GM18858 (cell line): Measurements from ENCODE around the gene CADPS2.
A peak's percentile ranks its signal among the peaks of the same experiment; 100 is the strongest.

Source experiments
- ATAC-seq: cut with Tn5 transposase; IDR thresholded peaks from one replicate; pipeline ENCODE4 v1.9.1; 2021; ENCODE audit not compliant: unreplicated experiment

Gene CADPS2

GRCh38 chr7:122407195-122407594 is 479.1 kb downstream of the CADPS2 start:
- no peak for ATAC-seq

GRCh38 chr7:122403113-122403512 is 483.1 kb downstream of the CADPS2 start:
- no peak for ATAC-seq

GRCh38 chr7:122402235-122402634 is 484.0 kb downstream of the CADPS2 start:
- ATAC-seq: no peak

- no peak for ATAC-seq
Measured at GRCh38 chr7:122397381-122397780, 488.9 kb downstream of the CADPS2 start.

- no peak for ATAC-seq
Measured at GRCh38 chr7:122394512-122394911, 491.7 kb downstream of the CADPS2 start.

GRCh38 chr7:122384528-122384927 is 501.7 kb downstream of the CADPS2 start:
- no peak for ATAC-seq

GRCh38 chr7:122383934-122384333 is 502.3 kb downstream of the CADPS2 start:
- ATAC-seq: peak; percentile 91

GRCh38 chr7:122380992-122381391 is 505.3 kb downstream of the CADPS2 start:
- no peak for ATAC-seq

- ATAC-seq: no peak
Measured at GRCh38 chr7:122379491-122379890, 506.8 kb downstream of the CADPS2 start.

- no peak for ATAC-seq
Measured at GRCh38 chr7:122369756-122370155, 516.5 kb downstream of the CADPS2 start.

GRCh38 chr7:122364761-122365280 is 521.4 kb downstream of the CADPS2 start:
- no peak for ATAC-seq

GRCh38 chr7:122363144-122363543 is 523.1 kb downstream of the CADPS2 start:
- no peak for ATAC-seq

GRCh38 chr7:122362473-122362872 is 523.8 kb downstream of the CADPS2 start:
- ATAC-seq: no peak

- ATAC-seq: no peak
Measured at GRCh38 chr7:122354656-122355055, 531.6 kb downstream of the CADPS2 start.

- no peak for ATAC-seq
Measured at GRCh38 chr7:122352454-122352853, 533.8 kb downstream of the CADPS2 start.

- no peak for ATAC-seq
Measured at GRCh38 chr7:122350701-122351100, 535.6 kb downstream of the CADPS2 start.

GRCh38 chr7:122344303-122344620 is 542.0 kb downstream of the CADPS2 start:
- no peak for ATAC-seq

- ATAC-seq: no peak
Measured at GRCh38 chr7:122343601-122344302, 542.5 kb downstream of the CADPS2 start.

- ATAC-seq: no peak
Measured at GRCh38 chr7:122340427-122340826, 545.8 kb downstream of the CADPS2 start.

GRCh38 chr7:122339145-122339904 is 546.9 kb downstream of the CADPS2 start:
- ATAC-seq: no peak

- ATAC-seq: no peak
Measured at GRCh38 chr7:122337011-122337410, 549.2 kb downstream of the CADPS2 start.

- ATAC-seq: no peak
Measured at GRCh38 chr7:122329145-122329802, 557.0 kb downstream of the CADPS2 start.
